HG03342 (cell line): ENCODE measurements around the gene ZNF780B.
"Not testable (repeated sequence)": the region's sequence is repeated elsewhere in the genome, so short reads cannot be mapped to it uniquely, and the experiment has no call there.

Experiments used
- ATAC-seq: cut with Tn5 transposase; IDR thresholded peaks from one replicate; pipeline ENCODE4 v1.9.1; 2021; ENCODE audit warnings: mild to moderate bottlenecking, moderate library complexity; ENCODE audit not compliant: unreplicated experiment

The ZNF780B gene

GRCh38 chr19:40041718-40042117 lies 14.3 kb downstream of the ZNF780B start:
- not testable (repeated sequence) for ATAC-seq

DNA sequence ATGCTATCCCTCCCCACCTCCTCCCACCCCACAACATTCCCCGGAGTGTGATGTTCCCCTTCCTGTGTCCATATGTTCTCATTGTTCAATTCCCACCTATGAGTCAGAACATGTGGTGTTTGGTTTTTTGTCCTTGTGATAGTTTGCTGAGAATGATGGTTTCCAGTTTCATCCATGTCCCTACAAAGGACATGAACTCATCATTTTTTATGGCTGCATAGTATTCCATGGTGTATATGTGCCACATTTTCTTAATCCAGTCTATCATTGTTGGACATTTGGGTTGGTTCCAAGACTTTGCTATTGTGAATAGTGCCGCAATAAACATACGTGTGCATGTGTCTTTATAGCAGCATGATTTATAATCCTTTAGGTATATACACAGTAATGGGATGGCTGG lies 18.0 kb downstream of the ZNF780B start:
- not testable (repeated sequence) for ATAC-seq

DNA sequence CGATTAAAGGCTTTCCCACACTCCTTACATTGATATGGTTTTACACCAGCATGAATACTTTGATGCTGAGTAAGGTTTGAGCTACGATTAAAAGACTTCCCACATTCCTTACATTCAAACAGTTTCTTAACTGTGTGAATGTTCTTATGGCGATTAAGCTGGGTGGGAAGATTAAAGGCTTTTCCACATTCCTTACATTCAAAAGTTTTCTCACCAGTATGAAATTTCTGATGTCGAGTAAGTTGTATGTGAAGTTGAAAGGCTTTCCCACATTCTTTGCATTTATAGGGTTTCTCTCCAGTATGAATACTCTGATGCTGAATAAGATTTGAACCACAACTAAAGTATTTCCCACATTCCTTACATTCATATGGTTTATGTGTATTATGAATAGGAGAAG lies 20.0 kb downstream of the ZNF780B start:
- ATAC-seq = no peak

GRCh38 chr19:40033989-40034560 lies 22.0 kb downstream of the ZNF780B start:
- no peak for ATAC-seq

GRCh38 chr19:40026597-40026970 lies 29.4 kb downstream of the ZNF780B start:
- ATAC-seq = no peak

DNA sequence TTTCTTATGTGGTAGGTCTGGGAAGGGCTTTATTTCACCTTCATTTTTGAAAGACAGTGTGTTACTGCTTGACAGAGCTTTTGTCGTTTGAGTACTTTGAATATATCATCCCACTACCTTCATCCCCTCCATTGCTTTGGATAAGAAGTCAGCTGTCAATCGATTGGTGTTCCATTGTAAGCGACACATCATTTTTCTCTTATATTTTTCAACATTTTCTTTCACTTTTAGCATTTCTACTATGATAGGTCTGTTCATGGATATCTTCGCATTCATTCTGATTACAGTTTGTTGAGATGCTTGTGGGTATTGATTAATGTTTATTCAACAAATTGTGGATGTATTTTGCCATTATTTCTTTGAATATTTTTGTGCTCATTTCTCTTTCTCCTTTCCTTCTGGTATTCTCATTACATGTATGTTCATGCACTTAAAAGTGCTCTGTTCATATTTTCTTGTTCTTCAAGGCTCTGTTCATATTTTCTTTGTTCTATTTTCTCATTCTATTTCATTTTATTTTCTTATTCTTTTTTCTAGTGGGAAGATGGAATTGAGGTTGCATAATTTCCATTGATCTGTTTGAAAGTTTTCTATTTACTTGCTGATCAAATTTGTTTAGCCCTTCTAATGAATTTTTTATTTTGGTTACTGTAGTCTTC lies 30.0 kb downstream of the ZNF780B start:
- no peak for ATAC-seq

- ATAC-seq = no peak
These were observed 32.1 kb downstream of the ZNF780B start for GRCh38 chr19:40023969-40024368.

DNA sequence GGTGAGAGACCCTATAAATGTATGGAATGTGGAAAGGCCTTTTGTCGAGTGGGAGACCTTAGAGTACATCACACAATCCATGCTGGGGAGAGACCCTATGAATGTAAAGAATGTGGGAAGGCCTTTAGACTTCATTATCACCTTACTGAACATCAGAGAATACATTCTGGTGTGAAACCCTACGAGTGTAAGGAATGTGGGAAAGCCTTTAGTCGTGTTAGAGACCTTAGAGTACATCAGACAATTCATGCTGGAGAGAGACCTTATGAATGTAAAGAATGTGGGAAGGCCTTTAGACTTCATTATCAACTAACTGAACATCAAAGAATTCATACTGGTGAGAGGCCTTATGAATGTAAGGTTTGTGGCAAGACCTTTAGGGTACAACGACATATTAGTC lies 42.0 kb downstream of the ZNF780B start:
- no peak for ATAC-seq

DNA sequence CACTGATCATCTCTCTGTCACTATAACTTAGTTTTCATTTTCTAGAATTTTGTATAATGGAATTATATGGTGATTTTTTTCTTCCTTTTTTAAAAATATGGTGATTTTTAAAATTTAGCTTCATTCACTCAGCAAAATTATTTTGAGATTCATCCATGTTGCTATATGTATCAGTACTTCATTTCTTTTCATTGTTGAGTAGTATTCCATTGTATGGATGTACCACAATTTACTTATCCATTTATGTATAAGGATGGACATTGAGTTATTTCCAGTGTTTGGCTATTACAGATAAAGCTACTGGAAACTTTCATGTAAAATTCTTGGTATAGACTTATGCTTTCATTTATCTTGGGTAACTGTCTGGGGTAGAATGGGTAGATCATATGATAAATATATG lies 46.4 kb downstream of the ZNF780B start:
- ATAC-seq = no peak

DNA sequence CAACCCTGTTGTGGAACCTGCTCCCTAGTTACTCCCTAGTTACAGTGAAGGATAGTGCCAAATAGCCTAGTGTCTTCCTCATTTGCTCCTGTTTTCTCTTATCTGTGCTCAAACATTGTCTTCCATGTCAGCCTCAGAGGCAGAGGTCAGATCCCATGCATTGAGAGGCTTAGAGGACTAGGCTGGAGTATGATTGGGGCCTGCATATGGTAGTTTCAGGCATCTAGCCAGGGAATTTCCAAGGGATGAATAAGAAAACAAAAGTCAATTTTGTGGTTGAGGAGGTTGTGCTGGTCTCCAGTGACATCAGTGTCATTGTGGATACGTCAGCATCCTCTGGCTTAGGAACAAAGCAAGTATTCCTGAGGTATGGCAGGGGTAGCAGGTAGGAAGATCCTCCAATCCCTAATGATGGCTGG lies 49.7 kb downstream of the ZNF780B start:
- no peak for ATAC-seq

- ATAC-seq = no peak
These were observed 50.2 kb downstream of the ZNF780B start for GRCh38 chr19:40005691-40006272.

- no peak for ATAC-seq
These were observed 57.5 kb downstream of the ZNF780B start for GRCh38 chr19:39998501-39998900.

DNA sequence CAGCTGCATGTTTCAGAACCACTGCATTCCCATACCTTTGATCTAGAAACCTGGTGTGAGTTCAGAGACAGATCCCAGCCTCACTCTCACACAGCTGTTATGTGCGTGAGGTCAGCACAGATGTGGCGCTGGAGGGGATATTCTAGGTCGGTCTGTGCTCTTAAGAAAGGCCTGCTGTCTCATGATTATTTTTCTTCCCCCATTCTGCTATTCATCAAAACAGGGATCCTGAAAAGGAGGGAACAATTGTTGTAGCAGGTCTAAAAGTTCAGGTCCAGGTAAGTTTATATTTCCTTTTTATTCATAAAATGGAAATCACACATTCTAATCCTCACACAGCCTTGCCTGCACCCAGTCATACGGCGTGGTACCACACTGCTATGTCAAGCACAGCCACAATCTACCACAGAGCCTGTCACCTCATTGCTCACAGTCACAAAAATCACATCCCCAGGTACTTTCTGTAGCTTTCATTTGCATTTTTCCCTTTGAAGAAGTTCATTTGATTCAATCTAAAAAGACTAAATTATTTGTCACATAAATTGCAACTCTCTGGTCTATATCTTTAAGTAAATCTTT lies 58.3 kb downstream of the ZNF780B start:
- no peak for ATAC-seq

DNA sequence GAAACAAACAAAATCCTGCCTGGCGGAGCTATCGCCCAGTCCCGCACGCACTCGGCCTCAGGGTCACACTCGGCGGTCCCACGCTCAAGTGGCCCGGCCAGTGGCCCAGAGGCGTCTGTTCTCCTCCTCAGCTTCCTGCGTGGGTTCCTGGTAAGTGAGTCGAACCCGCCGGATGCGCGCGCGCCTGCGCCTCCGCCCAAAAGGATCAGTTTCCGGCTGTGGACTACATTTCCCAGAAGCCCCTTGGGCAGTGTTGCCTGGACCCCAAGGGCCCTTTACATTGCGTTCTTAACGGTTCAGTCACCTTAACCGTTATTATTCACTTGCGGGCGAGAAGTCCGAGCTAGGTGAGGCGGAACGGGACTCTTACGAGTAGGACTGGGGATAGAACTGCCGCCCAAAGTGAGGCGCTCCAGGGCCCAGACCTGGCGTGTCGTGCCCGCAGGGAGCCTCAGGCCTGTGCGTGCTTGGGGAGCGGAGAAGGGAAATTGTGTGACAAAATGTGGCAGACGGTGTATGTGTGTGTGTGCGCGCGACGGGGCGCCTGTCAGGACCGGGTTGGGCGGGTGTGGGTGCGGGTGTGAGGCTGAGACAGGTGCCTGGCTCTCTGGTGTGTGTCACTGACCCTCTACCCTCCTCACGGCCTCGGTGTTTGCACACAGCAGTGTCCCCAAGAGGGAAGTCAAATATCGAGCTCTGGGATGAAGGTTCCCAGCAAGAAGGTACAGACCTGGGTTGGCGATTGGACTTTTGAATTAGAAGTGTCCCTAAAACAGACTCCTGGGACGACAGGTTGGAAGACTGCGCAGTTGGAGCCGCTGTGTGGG lies 59.0 kb downstream of the ZNF780B start, which contains the start of gene ZNF546:
TSS of gene ZNF546 (plus strand) at position 250 of the 827 bp plus-strand sequence. CDS start 1,267 bp downstream, outside the sequence.
- peak; percentile 85 for ATAC-seq

GRCh38 chr19:39996218-39996810 lies 59.7 kb downstream of the ZNF780B start:
- peak; percentile 23 for ATAC-seq

DNA sequence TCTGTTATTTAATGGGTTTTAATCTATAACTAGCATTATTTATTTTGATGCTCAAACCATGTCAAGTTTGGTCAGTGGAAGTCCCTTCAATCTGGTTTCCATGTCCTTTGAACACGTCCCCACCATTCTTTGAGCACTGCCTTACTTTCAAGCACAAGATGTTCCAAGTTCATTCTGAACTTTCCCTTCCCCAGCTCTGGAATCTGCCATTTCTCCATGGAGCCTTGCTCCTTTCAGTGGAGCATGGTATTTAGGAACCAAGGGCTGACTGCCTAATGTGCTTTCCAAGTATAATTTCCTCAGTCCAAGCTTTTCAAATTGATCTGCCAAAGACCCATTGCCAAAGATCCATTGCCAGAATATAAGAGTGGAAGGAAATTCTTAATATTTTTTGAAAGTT lies 60.2 kb downstream of the ZNF780B start:
- no peak for ATAC-seq

- ATAC-seq = no peak
These were observed 61.7 kb downstream of the ZNF780B start for GRCh38 chr19:39994361-39994760.

DNA sequence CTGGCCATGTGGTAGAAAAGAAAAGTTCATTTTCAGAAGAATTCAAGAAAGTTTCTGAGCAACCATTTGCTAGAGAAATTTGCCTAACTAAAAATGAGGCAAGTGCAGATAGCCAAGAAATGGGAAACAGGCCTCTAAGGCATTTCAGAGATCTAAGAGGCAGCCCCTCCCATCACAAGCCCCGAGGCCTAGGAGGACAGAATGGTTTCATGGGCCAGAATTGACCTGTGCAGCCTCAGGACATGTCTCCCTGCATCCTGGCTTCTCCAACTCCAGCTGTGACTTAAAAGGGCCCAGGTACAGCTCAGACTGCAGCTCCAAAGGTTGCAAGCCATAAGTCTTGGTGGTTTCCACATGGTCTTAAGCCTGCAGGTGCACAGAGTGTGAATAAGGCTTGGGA lies 62.4 kb downstream of the ZNF780B start:
- no peak for ATAC-seq

DNA sequence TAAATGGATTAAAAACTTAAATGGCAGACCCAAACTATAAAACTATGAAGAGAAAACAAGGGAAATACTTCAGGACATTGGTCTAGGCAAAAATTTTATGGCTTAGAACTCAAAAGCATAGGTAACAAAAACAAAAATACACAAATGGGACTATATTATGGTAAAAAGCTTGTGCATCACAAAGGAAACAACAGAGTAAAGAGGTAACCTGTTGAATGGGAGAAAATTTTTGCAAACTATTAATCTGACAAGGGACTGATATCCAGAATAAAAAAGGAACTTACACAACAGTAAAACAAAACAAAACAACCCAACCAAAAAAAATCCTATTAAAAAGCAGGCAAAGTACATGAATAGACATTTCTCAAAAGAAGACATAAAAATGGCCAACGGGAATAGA lies 68.4 kb downstream of the ZNF780B start:
- no peak for ATAC-seq

DNA sequence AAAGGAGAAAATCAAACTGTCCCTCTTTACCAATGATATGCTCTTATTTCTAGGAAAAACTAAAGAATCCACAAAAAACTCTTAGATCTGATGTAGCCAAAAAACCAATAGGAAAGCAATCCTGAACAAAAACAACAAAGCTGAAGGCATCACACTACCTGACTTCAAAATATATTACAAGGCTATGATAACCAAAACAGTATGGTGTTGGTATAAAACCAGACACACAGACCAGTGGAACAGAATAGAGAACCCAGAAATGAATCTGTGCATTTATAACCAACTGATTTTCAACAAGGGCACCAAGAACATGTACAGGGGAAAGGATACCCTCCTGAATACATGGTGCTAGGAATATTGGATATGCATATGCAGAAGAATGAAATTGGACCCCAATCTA lies 68.9 kb downstream of the ZNF780B start:
- no peak for ATAC-seq

DNA sequence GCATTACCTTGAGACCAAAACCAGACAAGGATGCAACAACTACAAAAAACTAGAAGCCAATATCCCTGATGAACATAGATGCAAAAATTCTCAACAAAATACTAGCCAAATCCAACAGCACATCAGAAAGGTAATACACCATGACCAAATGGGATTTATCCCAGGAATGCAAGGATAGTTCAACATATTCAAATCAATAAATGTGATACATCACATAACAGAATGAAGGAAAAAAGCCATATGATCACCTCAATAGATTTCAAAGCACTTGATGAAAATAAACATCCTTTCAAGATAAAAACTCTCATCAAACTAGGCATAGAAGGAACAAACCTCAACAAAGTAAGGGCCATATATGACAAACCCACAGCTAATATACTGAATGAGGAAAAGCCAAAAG lies 69.4 kb downstream of the ZNF780B start:
- ATAC-seq = no peak
